Mesothelial cell of epicardium (in vitro differentiated cells): ENCODE results near the gene CC2D2B. TPM values are rescaled to one million over a fixed set of nuclear protein-coding genes. Genes with fewer than 3 reads are reported as not detected.

Source experiments
- DNase-seq, 2 experiments: peaks; one replicate each; pipeline ENCODE4 v3.0.0; 2021; ENCODE audit warnings: low spot score in 2 of 2; ENCODE audit not compliant: unreplicated experiment in 2 of 2
- H3K27ac Mint-ChIP-seq: 2 replicates; pipeline ENCODE4 v1.8.0; 2021; ENCODE audit warnings: mixed read lengths
- H3K27me3 Mint-ChIP-seq: 2 replicates; pipeline ENCODE4 v1.8.0; 2021; ENCODE audit warnings: low read depth, mixed read lengths
- H3K36me3 Mint-ChIP-seq: 2 replicates; pipeline ENCODE4 v1.8.0; 2021; ENCODE audit warnings: mixed read lengths
- H3K4me1 Mint-ChIP-seq: 2 replicates; pipeline ENCODE4 v1.8.0; 2021; ENCODE audit warnings: mixed read lengths
- H3K4me3 Mint-ChIP-seq: 2 replicates; pipeline ENCODE4 v1.8.0; 2021; ENCODE audit warnings: mild to moderate bottlenecking, moderate library complexity, mixed read lengths
- H3K9me3 Mint-ChIP-seq: 2 replicates; pipeline ENCODE4 v1.8.0; 2021; ENCODE audit warnings: mixed read lengths
- total RNA-seq: library from RNA; stranded (reverse); gene quantifications from 3 replicates; pipeline ENCODE4 v1.2.1, GENCODE V29; 2021
- TF ChIP-seq, protein P1 (sequence below): fragments of 200-600 bp; sonication (generic); IDR thresholded peaks from one replicate; pipeline ENCODE4 v1.5.0; 2021; ENCODE audit warnings: antibody characterized with exemption; ENCODE audit not compliant: unreplicated experiment

CC2D2B gene
- total RNA-seq, 1 donor from 2014 or later, result 0.78 TPM

DNA sequence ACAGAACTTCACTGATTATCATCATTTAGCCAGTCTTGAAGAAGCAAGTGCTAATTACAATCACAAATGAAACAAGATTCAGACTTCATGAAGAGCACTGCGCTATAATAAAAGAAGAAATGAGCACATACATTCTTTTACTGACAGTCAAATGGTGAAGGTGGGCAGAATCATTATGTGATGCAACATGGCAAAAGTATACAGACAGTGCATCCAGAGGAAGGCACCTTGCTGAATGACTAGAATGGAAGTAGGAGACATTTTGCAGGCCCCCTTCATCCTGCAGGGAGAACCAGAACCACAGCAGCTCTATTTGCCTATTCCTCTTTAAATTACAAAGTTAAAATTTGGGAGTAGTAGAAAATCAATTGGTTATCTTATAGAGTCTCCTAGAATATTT, 31.0 kb upstream of the CC2D2B start:
- no peak overlapping the region for H3K4me3 Mint-ChIP-seq
- no peaks in the 10 kb centered on the region for H3K27me3 Mint-ChIP-seq
- peaks cover 18% of the 10 kb centered on the region for H3K9me3 Mint-ChIP-seq
- TF ChIP-seq, protein P1, sequence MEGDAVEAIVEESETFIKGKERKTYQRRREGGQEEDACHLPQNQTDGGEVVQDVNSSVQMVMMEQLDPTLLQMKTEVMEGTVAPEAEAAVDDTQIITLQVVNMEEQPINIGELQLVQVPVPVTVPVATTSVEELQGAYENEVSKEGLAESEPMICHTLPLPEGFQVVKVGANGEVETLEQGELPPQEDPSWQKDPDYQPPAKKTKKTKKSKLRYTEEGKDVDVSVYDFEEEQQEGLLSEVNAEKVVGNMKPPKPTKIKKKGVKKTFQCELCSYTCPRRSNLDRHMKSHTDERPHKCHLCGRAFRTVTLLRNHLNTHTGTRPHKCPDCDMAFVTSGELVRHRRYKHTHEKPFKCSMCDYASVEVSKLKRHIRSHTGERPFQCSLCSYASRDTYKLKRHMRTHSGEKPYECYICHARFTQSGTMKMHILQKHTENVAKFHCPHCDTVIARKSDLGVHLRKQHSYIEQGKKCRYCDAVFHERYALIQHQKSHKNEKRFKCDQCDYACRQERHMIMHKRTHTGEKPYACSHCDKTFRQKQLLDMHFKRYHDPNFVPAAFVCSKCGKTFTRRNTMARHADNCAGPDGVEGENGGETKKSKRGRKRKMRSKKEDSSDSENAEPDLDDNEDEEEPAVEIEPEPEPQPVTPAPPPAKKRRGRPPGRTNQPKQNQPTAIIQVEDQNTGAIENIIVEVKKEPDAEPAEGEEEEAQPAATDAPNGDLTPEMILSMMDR, result no peak
- H3K27ac Mint-ChIP-seq, result no peak overlapping the region
- no peaks in the 10 kb centered on the region for H3K4me1 Mint-ChIP-seq
- no peak for DNase-seq
- peaks cover 36% of the 10 kb centered on the region for H3K36me3 Mint-ChIP-seq

DNA sequence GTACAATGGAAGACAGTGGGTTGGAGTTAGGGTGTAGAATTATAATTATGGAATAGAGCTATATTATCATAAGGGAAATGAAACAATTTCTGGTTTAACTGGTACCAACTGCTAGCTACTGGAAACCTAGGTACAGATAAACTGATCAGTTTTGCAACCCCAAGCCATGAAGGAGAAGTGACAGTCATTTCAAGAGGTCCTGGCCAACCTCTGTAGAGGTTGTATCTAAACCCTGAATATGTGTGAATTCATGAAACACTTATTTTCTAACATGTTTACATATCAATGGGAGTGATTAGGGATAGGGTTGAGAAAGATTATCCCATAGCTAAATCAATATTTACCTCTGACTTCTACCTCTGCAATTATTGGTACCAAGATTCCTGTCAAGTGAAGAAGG, 29.9 kb upstream of the CC2D2B start:
- Mint-ChIP-seq H3K27me3 (no peaks in the 10 kb centered on the region), H3K36me3 (peaks cover 36% of the 10 kb centered on the region), H3K9me3 (peaks cover 18% of the 10 kb centered on the region), H3K27ac (no peak overlapping the region), H3K4me3 (no peak overlapping the region), H3K4me1 (no peaks in the 10 kb centered on the region)
- TF ChIP-seq, protein P1, result no peak
- no peak for DNase-seq

DNA sequence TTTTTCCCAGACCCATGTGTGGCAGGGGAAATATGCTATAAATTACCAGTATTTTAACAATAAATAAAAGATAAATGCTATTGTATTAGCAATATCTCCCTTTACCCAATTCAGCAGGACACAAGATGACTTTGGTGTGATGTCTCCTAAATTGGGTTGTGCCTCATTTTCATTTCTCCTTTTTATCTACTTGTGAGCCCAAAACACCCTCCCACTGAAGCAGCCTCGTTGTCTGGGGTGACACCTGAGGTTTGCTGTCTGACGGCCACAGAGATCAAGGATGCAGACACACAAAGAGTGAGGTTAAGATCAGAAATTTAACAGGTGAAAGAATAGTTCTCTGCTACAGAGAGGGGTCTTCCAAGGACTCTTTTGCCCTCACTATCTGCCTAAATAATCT, 27.1 kb upstream of the CC2D2B start:
- Mint-ChIP-seq H3K9me3 (no peaks in the 10 kb centered on the region), H3K27me3 (no peaks in the 10 kb centered on the region), H3K4me1 (no peaks in the 10 kb centered on the region), H3K27ac (no peak overlapping the region), H3K36me3 (peaks cover 9% of the 10 kb centered on the region), H3K4me3 (no peak overlapping the region)
- TF ChIP-seq, protein P1, result no peak
- no peak for DNase-seq

DNA sequence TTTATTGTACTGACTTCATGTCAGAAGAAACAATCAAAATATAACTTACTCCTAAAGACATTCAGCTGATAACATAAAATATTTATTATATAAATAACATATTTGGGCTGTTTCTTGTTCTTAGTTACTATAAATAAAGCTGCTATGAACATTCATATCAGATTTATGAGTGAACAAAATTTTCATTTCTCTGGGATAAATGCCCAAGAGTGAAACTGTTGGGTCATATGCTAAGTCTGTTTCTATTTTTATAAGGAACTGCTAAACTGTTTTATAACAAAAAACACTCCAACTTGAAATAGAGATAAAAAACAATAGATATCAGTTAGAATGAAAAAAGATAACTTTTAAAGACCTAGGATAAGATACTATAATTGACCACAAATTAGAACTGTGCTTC, 26.5 kb upstream of the CC2D2B start:
- Mint-ChIP-seq H3K4me3 (no peak overlapping the region), H3K27me3 (no peaks in the 10 kb centered on the region), H3K36me3 (peaks cover 5% of the 10 kb centered on the region), H3K9me3 (no peaks in the 10 kb centered on the region), H3K27ac (peak overlapping the region; percentile 53), H3K4me1 (no peaks in the 10 kb centered on the region)
- TF ChIP-seq, protein P1, result no peak
- no peak for DNase-seq

DNA sequence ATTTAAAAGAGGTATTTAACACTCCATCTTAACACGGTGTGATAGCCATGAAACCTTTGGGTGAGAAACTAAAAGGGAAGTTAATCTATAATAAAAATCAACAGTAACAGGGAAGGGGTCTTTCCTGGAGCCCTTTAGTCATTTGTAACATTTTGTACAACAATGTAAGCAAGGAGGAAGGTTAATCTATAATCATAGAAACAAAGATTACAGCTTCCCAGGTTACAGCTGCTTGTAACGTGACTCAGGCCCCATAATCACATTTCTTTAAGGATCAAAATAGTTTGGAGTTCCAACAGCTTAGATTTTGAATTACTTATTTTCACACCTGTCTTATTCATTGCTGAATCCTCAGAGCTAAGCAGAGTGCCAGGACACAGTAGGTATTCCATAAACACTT, 17.9 kb upstream of the CC2D2B start:
- Mint-ChIP-seq H3K27ac (no peak overlapping the region), H3K4me3 (no peak overlapping the region), H3K36me3 (peaks cover 21% of the 10 kb centered on the region), H3K27me3 (no peaks in the 10 kb centered on the region), H3K4me1 (no peaks in the 10 kb centered on the region), H3K9me3 (peaks cover 3% of the 10 kb centered on the region)
- no peak for DNase-seq
- TF ChIP-seq, protein P1, result no peak
